Stimulated activated CD4-positive, alpha-beta T cell treated with anti-CD3 and anti-CD28 coated beads, Interleukin-1b, Interleukin-23, amount 100 ng/mL, for 24 hours (primary cell): ENCODE results near the gene TMEM229B.
"Not testable (repeated sequence)": the region's sequence is repeated elsewhere in the genome, so short reads cannot be mapped to it uniquely, and the experiment has no call there.

Experiments
- DNase-seq, 4 experiments: peaks; one replicate each; pipeline ENCODE4 v3.0.0-alpha.2; 2020; ENCODE audit warnings: low read depth in 4 of 4, low spot score in 1 of 4

TMEM229B gene

DNA sequence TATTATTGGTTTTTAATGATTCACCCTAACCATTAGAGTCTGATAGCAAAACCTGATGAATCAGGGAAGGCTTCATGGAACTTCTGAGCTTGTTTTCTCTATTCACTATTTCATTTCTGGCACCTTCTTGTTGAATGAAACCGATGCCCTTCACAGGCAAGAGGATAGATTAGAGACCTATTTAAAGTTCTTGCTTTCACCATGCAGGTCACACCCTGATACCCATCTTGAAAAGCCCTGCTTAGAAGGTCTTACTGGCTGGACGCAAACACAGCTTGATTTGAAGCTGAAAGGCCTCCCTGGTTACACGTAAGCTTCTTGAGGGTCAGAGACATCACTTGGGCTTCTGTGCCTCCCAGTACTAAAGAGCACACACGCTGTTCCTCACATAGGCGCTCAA, 29.2 kb downstream of the TMEM229B start:
- DNase-seq, result no peak

DNA sequence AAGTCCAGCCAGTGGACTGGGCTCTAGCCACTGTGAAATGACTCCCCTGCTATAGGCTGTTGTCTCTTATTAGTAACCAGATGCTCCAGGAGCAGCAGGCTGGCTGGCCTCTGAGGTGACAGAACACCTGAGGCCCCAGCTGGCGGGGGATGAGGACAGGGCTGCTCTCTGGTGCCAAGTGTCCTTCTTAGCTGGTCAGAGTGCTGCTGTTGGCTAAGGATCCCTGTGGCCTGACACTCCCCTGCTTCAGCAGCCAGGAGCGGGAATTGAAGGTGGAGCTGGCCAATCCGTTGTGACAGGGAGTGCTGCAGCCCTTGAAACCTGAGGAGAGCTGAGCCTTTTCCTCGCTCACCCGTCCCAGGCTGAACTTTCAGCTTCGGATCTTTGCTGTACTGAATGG, 30.7 kb downstream of the TMEM229B start:
- no peak for DNase-seq

DNA sequence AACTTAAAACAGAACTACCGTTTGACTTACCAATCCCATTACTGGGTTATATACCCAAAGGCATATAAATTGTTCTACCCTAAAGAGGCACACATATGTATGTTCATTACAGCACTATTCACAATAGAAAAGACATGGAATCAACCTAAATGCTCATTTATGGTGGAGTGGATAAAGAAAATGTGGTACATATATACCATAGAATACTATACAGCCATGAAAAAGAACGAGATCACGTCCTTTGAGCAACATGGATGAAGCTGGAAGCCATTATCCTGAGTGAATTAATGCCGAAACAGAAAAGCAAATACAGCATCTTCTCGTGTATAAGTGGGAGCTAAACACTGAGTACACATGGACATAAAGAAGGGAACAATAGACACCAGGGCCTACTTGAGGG, 31.8 kb downstream of the TMEM229B start:
- no peak for DNase-seq

DNA sequence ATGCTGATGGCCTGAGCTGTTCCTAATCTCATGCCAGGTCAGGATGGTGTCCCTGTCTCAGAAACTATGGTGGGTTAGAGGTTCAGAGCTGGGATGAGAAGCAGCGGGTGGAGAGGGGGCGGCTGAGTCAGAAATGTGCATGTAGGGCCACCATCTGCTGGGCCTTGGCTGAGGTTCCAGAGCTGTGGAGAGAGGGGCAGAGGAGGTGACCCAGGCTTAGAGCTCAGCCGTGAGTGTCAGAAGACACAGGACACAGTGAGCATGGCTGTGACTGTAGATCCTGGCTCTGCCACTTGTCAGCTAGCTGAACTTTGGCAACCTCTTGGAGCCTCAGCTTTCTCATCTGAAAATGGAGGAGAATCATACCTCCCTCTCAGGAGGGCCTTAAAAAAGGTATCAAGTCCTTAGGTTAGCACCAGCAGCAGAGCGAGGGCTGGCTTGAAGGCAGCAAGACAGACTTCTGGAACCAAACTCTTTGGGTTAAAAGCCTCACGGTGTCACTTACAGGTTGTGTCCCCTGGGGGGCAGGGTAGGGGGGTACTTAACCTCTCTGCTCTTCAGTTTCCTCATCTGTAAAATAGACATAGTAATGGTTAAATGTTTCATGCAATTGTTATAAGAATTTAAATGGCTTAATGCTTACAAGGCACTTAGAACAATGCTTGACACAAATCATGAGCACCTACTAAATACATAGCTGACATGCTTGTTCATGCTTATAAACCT, 34.8 kb downstream of the TMEM229B start:
- no peak for DNase-seq

DNA sequence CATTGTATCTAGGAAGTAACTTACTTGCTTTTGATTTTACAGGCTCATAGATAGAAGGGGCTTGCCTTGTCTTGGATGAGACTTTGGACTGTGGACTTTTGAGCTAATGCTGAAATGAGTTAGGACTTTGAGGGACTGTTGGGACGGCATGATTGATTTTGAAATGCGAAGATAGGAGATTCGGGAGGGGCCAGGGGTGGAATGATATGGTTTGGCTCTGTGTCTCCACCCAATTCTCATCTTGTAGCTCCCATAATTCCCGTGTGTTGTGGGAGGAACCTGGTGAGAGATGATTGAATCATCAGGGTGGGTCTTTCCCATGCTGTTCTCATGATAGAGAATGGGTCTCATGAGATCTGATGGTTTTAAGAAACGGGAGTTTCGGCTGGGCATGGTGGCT, 36.9 kb downstream of the TMEM229B start:
- DNase-seq, result not testable (repeated sequence)

DNA sequence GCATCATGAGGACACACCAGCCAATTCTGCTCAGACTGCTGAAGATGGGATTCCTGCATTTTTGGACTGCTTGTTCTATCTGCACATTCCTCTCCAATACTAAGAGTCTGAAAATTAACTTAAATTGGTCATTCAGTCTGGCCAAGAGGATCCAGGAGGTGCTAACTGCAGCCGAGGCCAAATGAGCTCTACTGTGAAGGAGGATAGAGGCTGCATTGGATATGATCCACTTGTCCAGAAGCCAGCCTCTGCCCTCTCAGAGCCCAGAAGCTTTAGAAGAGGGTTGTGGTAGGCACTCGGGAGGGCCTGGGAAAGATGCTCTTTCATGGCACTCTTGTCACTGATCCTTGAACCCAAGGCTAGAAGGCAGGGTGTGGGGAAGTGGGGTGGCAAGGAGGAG, 39.4 kb downstream of the TMEM229B start:
- DNase-seq, result no peak

DNA sequence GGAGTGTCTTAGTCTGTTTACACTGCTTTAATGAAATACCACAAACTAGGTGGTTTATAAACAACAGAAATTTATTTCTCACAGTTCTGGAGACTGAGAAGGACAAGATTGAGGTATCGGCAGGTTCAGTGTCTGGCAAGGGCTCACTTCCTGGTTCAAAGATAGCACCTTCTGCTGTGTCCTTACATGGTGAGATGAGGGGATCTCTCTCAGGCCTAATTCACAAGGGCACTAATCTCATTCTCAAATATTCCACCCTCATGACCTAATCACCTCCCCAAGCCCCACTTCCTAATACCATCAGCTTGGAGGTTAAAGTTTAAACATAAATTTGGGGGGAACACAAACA, 41.5 kb downstream of the TMEM229B start:
- DNase-seq, result no peak

DNA sequence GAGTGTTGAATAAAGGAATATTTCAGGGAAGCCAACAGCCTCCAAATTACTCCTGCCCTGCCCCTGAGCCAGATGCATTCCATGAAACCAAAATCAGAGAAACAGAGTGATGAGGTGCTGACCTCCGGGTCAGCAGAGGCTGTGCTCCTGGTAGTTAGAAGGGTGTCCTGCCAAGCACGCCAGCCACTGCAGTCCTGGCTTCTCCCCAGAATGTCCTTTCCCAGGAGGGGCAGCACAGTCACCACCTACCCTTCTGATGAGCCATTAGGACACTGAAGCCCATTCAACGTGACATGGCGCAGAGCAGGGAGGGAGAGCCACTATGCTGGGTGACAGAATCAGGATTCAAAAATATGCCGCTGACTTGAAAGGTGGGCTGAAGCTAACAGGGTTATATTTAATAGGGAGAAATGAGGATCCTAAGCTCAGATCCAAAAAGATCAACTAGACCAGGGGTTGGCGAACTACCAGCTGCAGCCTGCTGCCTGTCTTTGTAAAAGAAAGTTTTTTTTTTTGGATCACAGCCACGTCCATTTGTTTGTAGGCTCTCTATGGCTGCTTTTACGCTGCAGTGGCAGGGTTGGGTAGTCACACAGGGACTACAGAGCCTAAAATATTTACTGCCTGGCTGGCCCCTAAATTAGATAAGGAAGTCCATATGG, 42.0 kb downstream of the TMEM229B start:
- DNase-seq, result no peak

DNA sequence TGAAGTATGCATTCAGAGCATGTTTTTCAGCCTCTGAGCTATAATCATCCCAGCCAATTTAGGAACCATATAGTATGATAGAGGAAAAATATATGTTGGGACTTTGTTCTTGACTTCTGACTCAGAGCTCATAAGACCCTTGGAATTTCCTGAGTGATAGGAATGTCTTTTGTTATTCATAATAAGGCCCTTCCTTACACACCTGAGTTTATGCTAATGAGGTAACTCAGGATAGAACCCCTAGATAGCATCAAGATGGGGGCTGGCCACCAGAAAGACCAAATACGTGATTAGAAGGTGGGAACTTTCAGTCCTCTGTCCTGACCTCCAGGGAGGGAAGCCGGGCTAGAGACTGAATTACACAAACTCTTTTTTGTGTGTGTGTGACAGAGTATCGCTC, 44.1 kb downstream of the TMEM229B start:
- DNase-seq, result no peak

DNA sequence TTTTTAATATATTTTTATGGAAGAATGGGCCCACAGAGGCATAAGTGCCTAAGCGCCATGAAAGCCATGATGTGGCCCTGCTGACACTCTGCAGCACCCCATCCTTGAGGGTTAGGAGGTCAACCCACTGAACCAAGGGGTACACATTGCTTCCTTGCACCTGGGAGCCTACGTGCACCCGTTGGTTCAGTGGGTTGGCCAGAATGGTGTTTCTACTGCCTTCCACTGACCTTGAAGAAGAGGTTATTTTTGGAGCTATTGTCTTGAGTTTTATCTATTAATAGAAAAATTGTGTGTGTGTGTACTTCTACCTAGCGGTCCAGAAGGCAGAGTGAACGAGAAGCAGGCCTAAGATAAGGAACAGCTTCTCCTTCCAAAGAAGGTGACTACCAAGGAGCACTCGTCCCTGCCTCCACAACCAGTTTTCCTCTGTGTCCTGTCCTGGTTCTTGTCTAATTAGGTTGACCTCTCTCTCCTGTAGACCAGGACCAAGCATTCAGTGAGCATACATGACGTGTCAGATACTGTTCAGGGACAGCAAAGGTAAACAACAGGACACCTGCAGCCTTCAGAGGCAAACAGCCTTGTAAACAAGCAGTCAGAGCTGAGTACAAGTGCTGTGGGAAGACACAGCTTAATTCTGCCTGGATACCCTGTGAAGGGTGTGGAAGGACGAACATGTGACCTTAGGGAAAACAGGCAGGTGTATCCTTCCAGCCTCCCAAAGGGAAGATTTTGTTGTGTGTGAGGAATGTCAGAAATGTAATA, 46.2 kb downstream of the TMEM229B start:
- no peak for DNase-seq

DNA sequence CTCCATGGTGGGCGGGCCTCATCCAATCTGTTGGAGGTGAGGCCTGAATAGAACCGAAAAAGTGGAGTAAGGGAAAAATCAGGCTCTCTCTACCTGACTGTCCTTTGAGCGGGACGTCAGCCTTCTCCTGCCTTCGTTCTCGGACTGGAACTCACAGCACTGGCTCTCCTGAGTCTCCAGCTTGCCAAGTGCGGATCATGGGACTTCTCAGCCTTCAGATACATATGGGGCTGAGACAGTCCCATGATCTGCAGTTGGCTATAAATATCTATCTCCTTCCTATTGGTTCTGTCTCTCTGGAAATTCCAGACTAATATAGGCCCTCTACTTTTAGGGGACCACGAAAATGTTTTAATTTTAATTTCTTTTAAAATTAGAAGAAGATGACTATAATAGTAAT, 46.8 kb downstream of the TMEM229B start:
- DNase-seq, result no peak

DNA sequence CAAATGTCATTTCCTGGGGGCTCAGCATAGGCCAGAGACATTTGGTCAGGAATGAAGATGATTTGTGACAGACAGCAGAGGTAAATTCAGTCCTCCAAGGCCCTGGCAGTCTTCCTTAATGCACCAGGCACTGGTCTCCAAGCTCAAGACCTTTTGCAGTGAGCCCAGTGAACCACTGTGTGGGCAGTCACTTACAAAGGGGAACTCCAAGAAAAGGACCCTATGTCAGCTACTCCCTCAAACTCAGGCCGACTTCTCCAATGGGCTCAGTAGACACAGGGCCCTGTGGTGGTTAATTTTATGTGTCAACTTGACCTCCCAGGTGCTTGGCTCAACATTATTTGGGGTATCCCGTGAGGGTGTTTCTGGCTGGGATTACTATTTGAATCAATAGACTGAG, 47.3 kb downstream of the TMEM229B start:
- no peak for DNase-seq

DNA sequence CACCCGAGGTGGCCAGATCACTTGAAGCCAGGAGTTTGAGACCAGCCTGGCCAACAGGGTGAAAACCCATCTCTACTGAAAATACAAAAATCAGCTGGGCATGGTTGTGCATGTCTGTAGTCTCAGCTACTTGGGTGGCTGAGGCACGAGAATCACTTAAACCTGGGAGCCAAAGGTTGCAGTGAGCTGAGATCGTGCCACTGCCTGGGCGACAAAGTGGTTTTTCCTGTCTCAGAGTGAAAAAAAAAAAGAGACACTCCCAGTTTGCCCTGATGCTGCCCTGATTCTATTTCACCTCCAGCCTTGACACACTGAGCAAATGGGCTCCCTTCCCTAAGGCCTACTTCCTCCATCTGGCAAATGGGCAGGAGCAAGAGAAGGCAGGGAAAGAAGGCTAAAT, 48.0 kb downstream of the TMEM229B start:
- DNase-seq, result no peak

DNA sequence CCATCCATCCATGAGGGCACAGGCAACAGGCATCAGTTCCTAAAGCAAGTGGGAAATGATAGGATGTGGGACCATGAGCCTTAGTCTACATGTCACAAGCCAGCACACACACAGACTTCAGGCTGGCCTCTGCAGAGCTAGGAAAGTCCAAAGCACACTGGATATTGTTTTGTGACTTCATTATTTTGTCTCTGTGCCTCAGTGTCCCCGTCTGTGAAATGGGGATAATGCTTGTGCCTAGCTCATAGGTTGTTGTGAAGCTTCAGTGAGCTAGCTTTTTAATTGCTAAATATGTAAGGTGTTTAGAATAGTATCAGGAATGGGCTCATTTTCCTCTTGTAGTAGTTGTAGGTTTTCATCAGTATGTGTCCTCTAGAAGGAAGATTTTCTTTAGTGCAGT, 49.6 kb downstream of the TMEM229B start:
- DNase-seq, result no peak

DNA sequence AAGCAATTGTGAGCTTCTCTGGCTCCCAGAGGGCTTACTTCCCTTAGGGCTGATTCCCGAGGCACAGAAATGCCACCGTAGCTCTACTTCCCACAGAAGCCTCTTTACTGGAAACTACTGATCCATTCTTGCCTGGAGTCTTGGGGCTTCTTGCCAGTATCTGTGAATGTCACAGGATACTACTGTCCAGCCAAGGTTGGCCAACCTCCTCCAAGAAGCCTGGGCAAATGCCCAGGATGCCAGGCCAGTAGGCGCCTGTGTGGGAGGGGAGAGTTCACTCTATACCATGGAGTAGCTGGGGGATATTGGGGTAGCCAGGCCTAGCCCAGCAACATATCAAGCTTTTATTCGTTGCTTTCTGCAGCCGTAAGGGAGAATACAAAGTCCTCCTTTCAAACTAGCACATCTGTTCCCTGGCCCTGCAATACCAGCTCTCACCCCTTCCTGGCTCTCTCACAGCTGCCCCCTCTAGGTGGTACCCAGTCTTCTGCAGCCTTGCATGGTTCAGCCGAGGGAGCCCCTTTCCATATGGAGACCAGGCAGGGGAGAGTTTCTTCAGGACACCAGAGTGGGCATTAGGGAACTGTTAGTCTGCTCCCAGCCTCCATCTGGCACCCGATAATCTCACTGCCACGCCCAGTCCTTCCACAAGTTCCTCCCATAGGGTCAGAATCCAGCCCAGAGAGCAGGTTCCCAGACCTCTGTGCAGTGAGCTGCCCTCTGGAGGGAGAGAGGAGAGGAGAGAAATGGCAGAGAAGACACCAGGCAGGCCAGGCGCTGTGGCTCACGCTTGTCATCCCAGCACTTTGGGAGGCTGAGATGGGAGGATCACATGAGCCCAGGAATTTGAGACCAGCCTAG, 52.3 kb downstream of the TMEM229B start:
- DNase-seq, result no peak

DNA sequence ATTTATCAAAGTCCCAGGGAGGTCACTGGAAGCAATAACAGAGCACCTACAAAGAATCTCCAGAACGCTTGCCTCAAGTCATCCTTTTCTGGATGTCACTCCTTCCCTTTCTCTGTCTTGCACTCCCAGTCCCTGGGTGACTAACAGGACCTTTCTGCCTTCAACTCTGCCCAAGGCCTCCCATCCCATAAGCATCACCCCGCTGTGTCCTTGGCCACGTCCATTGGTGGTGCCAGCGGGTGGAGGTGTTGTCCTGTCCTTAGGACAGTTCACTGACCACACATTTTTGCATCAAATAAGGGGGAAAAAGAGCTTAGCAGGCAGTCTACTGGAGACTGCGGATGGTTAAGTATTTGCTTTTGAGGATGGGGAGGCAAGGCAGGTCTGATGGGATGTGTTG, 52.9 kb downstream of the TMEM229B start:
- no peak for DNase-seq

DNA sequence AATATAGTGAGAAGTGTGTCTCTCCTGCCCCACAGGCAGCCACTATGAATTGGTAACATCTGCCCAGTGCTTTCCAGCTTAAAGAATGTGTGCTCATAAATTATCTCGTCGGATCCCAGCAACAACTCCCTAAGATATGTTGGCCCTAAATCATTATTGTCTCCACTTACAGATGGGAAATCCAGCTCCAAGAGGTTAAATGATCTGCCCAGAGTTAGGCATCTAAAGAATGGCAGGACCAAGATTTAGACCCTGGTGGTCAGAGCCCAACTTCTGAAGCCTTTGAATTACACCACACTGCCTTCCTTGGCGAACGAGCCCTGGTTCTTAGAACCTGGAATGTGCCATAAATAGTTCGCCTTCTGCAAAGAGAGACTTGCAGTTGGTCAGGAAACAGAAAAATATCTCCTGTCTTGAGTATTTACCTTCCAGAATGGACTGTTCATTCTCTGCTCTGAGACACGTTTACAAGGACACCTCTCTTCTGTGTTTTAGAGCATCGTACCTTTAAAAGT, 56.4 kb downstream of the TMEM229B start:
- DNase-seq, result no peak

DNA sequence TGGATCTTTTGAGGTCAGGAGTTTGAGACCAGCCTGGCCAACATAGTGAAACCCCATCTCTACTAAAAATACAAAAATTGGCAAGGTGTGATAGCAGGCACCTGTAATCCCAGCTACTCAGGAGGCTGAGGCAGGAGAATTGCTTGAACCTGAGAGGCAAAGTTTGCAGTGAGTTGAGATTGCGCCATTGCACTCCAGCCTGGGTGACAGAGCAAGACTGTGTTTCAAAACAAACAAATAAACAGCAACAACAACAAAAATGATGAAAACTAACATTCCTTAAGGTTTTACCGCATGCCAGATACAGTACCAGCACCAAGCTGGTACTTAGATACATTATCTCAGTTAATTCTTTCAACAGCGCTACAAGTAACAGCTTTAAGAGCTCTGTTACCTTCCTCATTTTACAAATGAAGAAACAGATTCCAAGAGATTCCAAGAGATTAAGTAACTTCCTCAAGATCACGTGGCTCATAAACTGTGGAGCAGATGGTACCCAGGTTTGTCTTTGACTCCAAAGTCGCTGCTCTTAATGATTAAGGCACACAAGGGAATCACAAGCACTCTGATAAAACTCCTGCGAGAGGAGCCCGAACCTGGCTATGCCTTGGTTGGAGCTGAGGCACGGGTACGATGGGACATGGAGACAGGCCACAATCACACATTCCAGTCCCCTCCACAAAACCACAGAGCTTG, 58.9 kb downstream of the TMEM229B start:
- DNase-seq, result no peak

DNA sequence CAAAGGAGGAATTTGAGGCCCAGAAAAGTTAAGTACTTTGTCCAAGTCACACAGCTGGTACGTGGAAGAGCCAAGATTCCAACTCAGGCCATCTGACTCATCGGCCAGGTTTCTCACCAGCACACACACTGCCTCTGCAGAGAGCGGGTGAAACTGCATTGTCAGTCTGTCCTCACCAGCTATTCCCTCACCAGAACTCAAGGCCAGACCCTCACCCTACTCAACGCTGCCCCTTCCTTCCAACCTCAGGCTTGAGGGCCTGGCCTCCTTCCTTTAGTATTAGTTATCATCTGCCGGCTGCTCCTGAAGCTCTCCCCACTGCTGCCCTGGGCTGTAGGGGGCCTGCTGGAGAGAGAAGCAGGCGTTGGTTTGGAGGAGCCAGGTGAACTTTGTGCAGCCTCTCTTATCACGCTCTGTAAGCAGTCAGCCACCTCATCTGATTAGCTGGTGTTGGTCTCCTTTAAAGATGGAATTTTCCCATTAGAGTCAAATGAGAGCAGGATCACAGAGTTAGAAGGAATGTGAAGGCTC, 60.0 kb downstream of the TMEM229B start:
- DNase-seq, result no peak

DNA sequence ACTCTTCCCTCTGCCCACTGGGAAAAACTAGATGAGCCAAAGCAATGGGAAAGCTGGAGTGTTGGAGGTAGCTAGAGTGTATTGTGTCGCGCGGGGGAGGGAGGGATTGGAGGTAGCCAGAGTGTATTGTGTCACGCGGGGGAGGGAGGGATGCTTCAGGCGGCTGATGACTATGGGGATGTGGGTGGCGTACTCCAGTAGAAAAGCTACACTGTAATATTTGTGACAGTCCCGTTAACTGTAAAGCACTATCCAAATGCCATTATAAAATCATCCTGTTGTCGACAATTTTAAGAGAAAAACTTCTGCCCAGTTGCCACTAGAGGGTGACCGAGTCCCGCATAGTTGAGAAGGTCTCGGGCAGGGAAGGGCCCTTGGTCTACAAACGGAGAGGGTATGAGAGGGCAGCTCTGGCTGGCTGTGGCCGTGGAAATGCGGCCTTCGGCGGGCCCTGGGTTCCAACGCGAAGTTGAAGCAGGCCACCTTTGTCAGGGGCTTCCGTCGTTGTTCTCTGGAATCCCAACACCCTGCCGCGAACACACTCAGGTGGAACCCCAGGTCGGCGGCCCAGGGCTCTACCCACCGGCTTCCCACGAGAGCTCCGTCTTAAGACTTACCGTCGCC, 61.4 kb downstream of the TMEM229B start:
- peak; percentile 35 to 59 (median 56) for DNase-seq
